GM21529 (cell line): ENCODE measurements around the gene PRPF6.
A peak's percentile ranks its signal among the peaks of the same experiment; 100 is the strongest.

Source experiments
- ATAC-seq: cut with Tn5 transposase; IDR thresholded peaks from one replicate; pipeline ENCODE4 v1.9.1; 2021; ENCODE audit not compliant: unreplicated experiment

The PRPF6 gene

GRCh38 chr20:64062596-64063388, 81.9 kb downstream of the PRPF6 start, which contains the start of gene TCEA2:
Gene TCEA2, plus strand, starts transcription at chr20:64063198. Its CDS starts 115 bp downstream, at chr20:64063313.
- ATAC-seq = peak; percentile 79

- ATAC-seq = no peak
Measured at GRCh38 chr20:64063389-64064144, 82.6 kb downstream of the PRPF6 start.

- no peak for ATAC-seq
Measured at GRCh38 chr20:64064145-64064698, 83.3 kb downstream of the PRPF6 start.

GRCh38 chr20:64065062-64065973, 84.4 kb downstream of the PRPF6 start:
- ATAC-seq = no peak

GRCh38 chr20:64065974-64066343, 85.0 kb downstream of the PRPF6 start:
- ATAC-seq = peak; percentile 47

GRCh38 chr20:64067005-64067632, 86.2 kb downstream of the PRPF6 start:
- ATAC-seq = no peak

GRCh38 chr20:64067733-64068307, 86.9 kb downstream of the PRPF6 start:
- ATAC-seq = no peak

GRCh38 chr20:64068386-64069208, 87.7 kb downstream of the PRPF6 start:
- no peak for ATAC-seq

- ATAC-seq = no peak
Measured at GRCh38 chr20:64069209-64069613, 88.3 kb downstream of the PRPF6 start.

- ATAC-seq = no peak
Measured at GRCh38 chr20:64069614-64070243, 88.8 kb downstream of the PRPF6 start.

GRCh38 chr20:64070244-64070993, 89.5 kb downstream of the PRPF6 start:
- no peak for ATAC-seq

- no peak for ATAC-seq
Measured at GRCh38 chr20:64071341-64072332, 90.7 kb downstream of the PRPF6 start.

- ATAC-seq = no peak
Measured at GRCh38 chr20:64072498-64073063, 91.6 kb downstream of the PRPF6 start.

- ATAC-seq = no peak
Measured at GRCh38 chr20:64073476-64074183, 92.7 kb downstream of the PRPF6 start.

- ATAC-seq = no peak
Measured at GRCh38 chr20:64074184-64074789, 93.4 kb downstream of the PRPF6 start.
